Right ventricle myocardium superior (tissue), 1 donor: ENCODE measurements around the gene PIR. TPM values are rescaled to one million over a fixed set of nuclear protein-coding genes. Genes with fewer than 3 reads are reported as not detected.

Experiments used
- total RNA-seq: library from RNA; stranded (reverse); fragmentation: NEBNext Ultra II Directional; extraction: Animal tissue kit (Norgen Biotek cat#: 25700); gene quantifications from one replicate; pipeline ENCODE4 v1.2.1, GENCODE V29; 2021
- donor health status: DM: no; HTN: yes; CAD: no; lungs with severe emphysema.

Gene PIR
- total RNA-seq, 1 donor from 2014 or later: 10.8 TPM

Other genes with a start within 250 kb of the PIR start
- 0.70 TPM for gene ASB9, start 223.2 kb downstream of the PIR start, total RNA-seq
- gene ASB11, start 177.7 kb downstream of the PIR start, total RNA-seq: 94.5 TPM
- gene PIGA, start 157.8 kb downstream of the PIR start, total RNA-seq: 2.5 TPM
- gene VEGFD, start 108.9 kb downstream of the PIR start, total RNA-seq: 23.7 TPM
- gene BMX, start 7.5 kb upstream of the PIR start, total RNA-seq: 1.8 TPM
- 13.3 TPM for gene ACE2, start 107.6 kb upstream of the PIR start, total RNA-seq
- gene CLTRN, start 171.5 kb upstream of the PIR start, total RNA-seq: 0.94 TPM
- 2.8 TPM for gene CA5B, start 244.9 kb upstream of the PIR start, total RNA-seq